IPS-NIHi11 (cell line): ENCODE results near the gene SLC38A2.

Experiments used
- DNase-seq: peaks from one replicate; pipeline ENCODE4 v3.0.0; 2012; ENCODE audit warnings: mixed read lengths, low spot score

SLC38A2 gene

DNA sequence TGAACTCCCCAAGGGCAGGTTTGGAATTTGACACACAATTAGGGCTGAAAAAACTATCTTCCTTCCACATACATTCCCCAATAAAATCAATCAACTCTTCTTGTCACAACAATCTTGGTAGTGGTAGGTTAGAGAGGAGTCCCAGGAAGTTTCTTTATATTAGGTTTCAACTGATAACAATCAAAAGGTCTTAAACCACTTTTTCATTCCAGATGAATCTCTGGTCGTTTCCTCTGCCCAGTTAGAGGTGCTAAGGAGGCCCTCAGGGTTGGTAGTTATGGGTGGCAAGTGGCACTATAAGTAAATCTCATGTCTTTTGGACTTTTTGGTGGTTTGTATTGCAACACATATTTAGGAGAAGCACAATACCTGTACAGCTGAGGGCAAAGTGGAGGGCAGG, 1.7 kb upstream of the SLC38A2 start:
- no peak for DNase-seq

DNA sequence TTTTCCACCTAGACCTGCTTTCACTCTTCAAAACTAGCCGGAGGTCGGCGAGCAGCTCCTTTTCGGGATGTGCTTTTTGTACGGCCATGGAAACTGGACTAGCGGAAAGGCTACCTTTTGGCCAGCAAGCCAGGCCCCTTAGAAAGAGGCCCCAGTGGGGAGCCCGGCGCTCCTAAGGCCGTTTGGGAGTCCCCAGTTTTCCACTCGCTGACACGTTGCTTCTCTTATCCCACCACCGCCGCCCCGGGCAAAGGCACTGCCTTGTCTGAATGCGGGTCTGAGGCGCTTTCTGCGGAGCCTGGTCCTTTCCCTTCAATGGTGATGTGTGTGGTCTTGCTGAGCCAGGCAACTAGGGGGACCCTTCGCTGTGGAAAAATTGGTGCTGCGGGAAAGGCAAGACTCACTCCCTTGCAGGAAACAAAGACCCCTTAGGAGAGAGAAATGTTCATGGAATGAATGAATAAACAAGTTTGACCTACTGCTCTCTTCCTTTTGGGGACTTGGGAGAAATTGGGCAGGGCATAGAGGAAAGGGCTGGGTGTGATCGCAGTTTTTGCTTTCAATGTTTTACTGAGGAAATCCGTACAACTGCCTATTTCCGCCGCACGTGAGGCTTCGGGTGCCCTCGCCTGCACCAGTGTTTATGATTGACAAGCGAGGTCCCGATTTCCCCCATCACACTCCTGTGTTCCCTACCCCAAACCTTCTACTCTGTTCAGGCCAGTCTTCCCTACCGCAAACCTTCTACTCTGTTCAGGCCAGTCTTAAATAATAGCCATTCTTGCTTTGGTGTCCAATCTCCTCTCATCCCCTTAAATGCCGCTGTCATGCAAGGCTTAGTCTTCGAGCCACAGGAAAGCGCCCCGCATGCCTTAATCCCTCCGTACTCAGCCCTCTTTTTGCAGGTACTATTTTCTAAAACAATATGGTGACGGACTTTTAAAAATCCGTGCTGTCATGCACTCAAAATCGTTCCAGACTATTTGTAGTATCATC, 1.0 kb upstream of the SLC38A2 start:
- peak; percentile 41 for DNase-seq

DNA sequence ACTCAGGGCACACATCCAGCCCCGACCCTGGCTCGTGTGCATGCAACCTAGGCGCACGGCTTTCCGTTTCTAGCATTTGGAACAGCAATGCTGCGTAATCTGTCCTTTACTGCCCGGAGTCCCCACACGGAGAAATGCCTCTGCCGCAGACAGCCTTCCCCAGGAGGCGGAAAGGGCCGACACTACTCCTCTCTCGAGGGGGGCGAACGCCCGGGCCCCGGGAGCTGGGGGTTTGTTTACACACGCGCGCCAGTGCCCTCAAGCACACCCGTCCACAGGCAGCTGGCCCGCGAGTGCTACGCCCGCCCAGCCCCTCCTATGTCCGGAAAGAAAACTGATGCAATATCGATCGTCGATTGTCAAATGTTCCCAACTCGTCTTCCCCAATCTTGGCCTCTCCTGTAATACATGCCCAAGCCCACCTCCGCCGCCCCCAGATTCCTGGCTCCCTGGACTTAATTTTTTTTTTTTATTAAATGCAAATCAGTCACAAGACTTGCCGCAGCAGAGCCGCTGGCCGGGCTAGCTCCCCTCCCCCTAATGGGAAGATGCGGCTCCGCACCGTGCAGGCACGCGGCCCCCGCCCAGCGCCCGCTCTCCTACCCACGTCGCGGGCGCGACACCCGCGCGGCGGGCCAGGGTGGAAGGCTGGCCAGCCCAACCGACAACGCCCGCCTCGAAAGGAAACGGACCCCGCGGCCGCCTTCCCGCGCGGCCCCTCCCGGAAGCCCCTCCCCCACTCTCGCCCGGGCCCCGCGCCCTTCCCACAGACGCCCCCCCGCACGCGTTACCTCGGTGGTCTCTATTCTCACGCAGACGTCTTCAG, 642 bp downstream of the SLC38A2 start:
- peak; percentile 46 for DNase-seq

DNA sequence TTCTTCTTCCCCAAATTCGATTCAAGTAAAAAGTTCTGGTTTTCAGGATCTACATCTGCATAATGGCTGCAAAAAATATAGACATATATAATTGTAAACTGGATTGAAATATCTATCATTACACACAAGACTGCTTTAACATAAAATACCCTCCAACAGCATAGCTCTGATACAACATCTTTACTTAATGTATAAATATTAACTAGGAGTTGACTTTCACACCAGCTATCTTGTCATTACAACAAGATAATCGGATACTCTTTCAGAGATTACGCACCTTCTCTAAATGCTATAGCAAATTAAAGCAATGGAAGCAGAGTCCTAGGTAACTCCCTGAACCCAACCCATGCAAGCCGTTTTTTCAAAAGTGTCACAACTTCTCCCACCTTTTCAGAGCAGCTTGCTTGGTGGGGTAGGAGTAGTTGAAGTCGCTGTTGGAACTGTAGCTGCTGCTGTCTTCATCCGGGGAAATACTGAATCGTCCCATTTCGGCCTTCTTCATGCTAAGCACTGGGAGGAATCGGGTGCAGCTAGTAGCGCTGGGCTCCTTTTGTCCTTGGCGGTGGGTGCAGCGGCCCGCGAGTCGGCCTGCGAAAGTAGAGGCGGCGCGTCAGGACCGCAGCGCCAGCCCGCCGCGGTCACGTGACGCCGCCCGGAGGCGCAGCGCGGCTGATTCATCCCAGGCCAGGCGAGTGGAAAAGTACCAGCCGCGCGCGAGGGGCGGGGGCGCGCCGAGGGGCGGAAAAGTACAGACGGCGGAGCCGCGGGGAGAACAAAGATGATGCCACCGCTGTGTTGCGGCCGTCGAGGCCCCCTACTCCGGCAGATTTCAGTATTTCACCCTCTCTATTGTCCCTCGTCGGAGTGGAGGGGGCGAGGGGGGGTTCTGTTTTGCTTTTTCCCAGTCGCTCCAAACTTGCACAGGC, 1.5 kb downstream of the SLC38A2 start:
- peak; percentile 94 for DNase-seq

DNA sequence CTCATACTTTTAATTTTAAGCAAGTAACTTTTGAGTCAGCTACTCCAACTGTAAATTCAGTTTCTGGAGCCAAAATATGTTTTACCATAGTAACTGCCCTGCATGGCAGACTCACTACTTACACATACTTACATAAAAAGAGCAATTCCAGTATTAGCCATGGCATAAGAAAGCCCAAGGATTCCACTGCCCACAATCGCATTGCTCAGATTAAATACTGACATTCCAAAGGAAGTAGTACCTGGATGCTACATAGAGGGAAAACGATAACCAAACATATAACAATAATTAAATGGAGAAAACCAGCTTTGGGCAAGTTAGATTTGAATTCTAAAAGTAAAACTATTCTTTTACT, 2.2 kb downstream of the SLC38A2 start:
- no peak for DNase-seq

DNA sequence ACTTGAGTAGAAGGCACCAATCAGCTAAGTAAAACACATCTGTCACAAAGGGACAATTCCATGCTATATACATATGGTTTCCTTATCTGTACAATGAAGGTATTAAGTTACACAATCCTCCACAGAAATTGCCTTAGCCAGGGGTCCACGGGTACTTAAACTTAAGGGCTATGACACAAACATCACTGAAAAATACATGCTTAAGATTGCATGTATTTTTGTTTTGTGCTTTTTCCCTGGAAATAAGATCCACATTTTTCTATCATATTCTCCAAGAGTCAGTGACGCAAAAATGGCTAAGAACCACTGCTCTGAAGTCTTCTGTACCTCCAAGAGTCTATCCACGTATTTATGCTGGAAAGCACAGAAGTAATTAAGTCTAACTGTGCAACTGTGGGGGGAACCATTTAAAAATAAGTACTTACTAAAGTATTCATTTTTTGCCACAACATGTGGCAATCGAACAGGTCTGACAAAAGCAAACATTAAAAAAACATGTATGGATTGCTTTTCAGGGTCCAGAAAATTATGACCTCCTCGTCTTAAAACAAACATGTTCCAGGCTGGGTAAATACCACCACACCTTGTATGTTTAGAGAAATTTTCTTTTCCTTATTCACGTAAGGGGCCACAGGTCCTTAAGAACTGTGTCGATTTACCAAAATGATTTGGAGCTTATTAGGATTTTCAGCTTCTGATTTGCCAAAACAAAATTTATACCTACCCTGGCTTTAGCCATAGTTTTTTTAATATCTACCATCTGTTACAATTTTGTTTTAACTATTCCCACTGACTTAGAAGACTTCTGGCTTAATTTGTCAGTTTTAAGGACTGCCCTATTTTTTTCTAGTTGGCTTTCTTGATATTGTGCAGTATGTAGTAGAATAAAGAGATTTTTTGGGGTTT, 2.8 kb downstream of the SLC38A2 start:
- DNase-seq, result no peak

DNA sequence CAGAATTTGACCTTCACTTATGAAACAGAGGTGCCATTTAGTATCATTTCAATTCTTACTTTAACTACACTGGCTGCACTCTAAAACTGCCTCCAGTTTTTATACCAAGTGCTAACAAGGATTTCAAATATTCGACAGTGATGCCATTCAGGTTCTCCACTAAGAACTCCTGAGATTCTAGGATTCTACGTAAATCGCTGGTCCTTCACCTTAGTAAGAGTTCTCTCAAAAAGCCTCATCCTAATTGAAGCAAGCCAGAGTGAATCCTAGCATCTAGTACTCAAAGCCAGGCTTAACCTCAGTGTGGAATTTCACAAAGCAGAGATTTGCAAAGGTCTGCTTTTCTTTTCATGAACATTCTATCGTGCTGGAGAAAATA, 3.5 kb downstream of the SLC38A2 start:
- DNase-seq, result no peak

DNA sequence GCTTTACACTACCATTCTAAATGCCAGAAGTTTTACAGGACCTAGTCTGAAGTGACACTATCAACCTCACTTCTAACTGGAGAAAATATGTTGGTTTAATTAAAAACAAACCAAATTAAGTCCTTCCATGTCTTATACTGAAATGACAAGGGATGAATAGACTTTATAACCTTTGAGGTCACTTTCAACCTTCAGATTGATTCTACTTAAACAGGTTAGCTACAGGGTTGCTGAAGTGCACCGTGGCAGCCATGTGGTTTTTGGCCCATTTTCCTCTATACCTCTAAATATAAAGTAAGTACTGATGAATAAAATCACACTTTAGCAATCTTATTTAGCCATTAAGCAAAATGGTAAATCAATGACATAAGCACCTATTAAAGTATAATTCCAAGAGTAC, 3.9 kb downstream of the SLC38A2 start:
- DNase-seq, result no peak

DNA sequence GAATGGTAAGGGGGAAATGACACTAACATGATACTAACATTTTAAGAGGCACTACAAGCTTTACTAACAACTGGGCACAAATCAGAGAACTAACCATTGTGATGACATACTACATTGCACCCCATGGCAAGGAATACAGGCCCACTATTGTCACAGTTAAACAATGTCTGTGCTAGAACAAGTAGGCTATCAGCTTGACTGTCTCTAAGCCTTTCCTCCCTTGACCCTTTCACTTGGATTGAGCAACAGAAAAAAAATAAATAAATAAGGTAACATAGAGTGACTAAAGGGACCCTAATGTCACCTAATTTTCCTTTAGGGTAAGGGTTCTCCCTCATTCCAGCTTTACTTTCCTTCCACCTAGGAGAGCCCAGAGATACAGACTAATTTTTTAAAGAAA, 4.4 kb downstream of the SLC38A2 start:
- DNase-seq, result no peak

DNA sequence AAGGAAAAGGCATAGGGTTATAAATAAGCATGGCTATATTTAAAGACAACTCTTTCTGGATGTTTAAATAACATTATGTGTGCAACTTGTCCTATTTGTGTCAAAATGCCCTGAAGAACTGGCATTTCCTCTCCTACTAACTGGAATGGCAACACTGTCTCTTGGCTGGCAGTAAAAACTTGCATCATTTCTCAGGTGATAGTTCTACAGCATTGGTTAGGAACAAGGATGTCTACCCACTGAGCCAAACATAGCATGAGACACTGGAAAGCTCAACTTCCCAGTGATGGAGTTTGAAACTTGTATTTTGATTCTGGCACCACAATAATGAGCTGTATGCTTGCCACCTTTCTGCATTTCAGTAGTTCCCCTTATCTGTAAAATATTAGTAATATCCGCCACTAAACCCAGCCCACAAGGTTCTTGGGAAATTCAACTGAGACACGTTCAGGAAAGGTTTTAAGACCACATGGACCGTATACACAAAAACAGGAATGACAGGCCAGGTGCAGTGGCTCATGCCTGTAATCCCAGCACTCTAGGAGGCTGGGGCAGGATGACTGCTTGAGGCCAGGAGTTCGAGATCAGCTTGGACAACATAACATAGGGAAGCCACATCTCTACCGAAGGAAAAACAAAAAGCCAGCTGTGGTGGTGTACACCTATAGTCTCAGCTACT, 5.1 kb downstream of the SLC38A2 start:
- DNase-seq, result no peak

DNA sequence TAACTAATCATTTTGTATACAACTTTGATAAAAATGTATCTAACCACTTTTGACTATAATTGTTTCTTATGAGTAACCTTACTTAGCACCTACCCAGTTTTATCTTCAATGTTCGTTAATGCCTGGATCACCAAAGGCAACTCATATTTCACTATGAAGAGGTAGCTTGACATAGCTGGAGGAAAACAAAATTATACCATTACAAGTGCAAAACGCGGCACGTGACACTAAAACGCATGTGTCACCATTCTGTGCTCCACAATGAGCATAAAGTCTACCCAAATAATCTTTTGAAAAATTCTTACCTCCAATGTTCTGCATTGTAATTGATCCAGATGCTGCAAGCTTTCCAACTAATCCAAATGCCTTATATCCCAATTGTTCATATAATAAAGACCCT, 5.8 kb downstream of the SLC38A2 start:
- DNase-seq, result no peak

DNA sequence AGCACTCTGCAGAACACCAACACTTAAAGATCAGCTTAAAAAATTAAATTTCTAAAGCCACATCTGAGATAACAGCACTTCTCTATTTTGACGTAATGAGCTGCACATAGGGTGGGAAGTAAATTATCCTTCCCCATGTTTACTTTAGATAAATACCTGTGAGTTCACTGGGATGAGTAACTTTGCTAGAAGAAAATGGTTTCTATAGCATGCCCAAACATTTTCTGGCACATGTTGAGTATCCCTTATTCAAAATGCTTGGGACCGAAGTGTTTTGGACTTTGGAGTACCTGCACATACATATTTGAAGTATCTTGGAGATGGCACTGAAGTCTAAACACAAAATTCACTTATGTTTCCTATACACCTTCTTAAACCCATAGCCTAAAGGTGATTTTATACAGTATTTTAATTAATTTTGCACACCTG, 6.6 kb downstream of the SLC38A2 start:
- no peak for DNase-seq

DNA sequence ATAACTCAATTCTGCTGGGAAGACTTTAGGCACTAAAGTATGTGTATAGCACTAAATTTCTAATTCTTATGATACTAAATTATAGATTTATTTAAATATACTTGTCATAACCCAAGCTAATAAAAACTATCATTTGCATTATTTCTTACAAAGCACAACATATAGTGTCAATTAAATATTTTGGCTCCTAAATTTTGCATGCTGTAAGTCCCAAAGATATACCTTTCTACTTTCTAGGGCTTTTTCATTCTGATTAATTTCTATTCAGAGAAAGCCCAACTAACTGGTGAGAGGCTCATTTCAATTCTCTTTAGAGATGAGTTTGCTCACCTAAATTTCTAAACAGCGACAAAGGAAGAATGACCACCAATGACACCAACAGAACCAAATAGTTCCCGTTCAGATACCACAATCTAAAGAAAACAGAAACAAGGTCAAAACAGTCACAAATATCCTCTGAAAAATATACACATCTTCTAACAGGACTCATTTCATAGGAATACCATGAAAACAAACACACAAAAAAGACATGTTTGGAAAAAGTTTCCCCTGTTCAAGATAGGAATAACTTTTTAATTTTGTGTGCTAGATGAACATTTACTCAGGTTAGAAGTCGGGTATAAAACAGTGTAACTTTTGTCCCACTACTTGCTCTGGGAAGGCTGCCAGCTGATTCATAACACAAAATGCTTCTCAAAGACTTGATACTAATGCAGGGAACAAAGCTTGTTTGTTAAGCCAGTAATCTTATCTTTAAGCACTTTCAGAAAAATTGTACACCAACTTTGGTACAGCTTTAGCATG, 7.6 kb downstream of the SLC38A2 start:
- DNase-seq, result no peak

DNA sequence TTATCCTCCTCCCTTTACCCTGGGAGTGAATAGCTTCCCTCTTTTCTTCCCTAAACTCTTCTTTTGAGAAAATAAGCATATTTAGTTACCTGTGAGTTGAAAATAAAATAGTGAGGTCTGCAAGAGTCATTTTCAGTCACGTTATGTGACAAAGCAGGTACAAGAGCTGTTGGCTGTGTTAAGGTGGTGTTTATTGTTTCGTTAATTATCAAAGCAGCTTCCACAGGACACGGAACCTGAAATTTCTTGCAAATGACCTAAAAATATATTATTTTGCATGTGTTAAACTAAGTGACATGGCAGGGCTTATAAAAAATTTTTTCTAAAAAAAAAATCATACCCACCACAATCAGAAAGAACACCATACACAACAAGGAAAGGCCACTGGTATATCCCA, 8.3 kb downstream of the SLC38A2 start:
- no peak for DNase-seq

DNA sequence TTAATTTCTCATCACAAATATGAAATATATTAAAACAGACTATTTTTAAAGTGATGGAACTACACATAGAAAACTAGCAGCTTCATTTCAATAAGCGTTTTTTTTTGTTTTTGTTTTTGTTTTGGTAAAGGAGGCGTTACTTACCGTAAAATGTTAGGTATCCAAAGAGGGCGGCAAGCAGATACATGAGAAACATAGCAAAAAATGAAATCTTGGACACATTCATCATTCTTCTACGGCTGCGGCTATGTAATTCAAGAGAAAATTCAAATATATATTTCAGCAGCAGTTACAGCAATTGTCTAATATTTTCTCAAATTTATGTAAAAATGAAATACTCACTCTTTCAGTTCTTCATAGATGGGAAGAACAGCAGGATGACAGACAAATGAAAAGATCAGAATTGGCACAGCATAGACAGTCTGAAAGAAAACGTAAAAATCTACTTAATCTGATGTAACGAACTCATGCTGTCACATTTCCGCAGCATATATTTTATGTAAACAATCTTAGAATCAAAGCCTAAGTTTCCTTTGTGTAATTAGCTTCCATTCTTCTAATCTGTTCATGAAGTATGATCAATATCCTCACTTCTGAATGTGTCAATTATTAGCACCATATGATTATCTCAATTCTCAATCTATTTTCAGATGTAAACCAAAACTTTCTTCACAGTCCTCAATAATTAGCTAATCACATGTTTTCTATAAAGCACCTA, 8.8 kb downstream of the SLC38A2 start:
- DNase-seq, result no peak

DNA sequence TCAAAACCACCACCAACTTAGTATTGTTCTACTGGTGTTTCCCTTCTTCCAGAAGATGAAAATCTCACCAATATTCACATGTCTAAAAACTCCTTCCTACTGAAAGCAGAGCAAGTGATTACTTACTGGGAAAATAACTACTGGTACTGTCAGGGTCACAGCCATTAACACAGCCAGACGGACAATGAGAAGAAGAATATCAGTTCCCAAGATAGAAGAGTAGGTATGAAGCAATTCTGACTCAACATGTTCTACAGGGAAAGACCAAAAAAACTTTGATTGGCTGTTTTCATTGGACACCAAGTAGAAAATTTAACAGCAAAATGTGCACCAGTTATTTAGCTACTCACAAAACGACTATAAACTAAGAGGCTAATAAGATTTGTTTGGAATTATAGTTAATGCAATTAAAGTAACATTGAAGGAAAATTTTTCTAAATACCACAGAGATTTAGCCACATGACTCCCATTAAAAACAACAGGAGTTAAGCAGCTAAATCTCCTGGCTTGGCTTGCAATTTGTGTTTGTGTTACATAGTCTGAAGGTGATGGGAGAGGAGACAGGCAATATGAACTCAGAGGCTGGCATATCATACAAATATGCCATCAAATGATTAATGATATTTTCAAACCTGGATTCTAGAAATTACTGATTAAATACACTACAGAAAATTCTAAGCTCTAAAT, 9.5 kb downstream of the SLC38A2 start:
- no peak for DNase-seq

DNA sequence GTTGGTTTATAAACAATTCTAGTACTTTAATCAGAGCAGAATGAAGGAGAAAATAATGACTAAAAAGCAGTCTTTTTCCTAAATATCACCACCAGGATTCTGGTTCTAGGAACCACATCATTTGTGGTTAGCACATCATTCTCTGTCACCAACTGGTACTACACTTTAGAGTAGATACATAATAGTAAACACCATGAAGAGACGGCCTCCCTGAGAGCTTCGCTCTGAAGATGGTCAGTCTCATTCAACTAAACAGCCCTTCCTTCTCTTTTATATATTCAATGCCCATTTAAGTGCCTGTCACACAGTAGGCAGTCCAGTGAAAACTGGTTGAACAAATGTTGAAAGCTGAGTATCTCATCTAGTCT, 10.9 kb downstream of the SLC38A2 start:
- no peak for DNase-seq

DNA sequence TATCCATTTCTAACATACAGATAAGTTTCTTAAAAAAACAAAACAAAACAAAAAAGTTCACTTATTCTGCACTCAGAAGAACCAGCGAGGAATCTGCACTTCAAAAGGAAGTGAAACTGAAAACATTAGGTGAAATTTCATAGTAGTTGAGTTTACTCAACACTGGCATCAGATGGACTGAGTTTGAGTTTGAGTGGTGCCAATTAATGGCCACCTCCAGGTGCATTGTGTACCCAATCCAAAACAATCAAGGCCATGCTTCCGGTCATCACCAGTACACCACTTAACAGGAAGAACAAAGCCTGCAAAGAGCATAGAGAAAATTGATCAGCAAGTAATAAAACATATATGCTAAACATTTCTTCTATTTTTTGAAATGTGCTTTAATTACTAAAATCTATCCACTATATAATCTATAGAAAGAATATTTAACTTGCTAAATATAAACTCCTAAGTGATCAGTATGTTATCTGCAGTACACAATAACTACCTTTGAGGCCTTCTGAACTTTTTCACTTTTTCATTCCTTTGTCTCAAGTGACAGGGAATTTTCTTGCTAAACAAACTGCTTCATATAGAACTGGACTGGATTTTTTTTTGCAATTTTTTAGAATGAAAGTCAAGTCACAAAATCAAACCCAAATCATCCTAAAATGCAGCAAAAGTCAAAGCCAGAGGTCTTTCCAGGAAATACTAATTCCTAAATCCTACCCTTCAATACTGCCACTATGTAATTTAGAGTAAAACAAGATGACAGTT, 11.5 kb downstream of the SLC38A2 start:
- no peak for DNase-seq
